ENCODE results near the gene SPTLC1.

GRCh38 chr9:92035146-92035545 is 80.1 kb downstream of the SPTLC1 start:
- TF ChIP-seq CTCF (IDR thresholded peaks at IDR 0.05): no peak
- TF ChIP-seq SIN3A (IDR thresholded peaks at IDR 0.05; ENCODE audit: borderline replicate concordance, insufficient read depth, low read depth, low read length): no peak
- TF ChIP-seq POLR2AphosphoS5 (IDR thresholded peaks at IDR 0.05; ENCODE audit: low read depth, low read length): no peak
- TF ChIP-seq REST (IDR thresholded peaks at IDR 0.05; ENCODE audit: insufficient read depth in 1 of 2, low read depth in 2 of 2, low read length in 1 of 2): no peak

All from Panc1 (cell line).